ENCODE results near the gene GPHN.

Gene GPHN

DNA sequence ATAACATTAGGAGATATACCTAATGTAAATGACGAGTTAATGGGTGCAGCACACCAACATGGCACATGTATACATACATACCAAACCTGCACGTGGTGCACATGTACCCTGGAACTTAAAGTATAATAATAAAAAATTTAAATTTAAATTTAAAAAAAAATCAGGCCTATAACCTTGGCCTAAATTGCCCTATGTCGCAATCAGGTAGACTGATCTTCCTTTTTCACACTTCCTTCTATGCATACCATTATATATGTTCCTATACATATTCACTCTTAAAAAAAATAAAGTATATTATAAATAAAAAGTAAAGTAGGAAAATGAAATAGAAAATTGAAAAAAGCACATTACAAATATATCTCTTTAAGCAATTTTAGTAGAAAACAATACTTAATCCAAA, 563.6 kb downstream of the GPHN start:
- DNase-seq, result no peak

DNA sequence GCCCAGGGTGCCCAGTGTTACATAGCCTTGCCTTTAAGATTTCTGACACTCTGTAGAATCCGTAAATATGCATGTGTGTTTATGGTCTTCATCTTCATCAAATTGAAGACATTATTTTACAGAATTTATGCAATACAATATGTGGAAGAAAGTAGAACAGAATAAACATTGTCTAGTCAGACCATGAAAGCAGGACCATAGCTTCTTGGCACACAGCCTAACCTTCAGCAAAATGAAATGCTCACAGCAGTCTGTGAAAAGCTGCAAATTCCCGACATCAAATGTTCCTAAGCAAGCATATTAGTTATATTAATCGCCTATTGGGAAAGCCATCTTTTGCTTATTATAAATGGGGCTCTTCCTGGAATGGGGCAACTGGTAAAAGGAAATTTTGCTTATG, 570.0 kb downstream of the GPHN start:
- no peak for DNase-seq

DNA sequence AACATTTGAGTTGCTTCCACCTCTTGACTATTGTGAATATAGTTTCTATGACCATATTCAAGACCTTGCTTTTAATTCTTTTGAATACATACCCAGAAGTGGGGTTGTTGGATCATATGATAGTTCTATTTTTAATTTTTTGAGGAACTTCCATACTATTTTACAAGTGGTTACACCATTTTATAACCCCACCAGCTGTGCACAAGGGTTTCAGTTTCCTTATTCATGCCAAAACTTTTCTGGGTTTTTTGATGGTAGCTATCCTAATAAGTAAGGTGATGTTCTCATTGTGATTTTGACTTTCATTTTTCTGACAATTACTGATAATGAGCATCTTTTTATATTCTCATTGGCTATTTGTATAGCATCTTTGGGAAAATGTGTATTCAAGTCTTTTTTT, 571.9 kb downstream of the GPHN start:
- DNase-seq, result no peak

DNA sequence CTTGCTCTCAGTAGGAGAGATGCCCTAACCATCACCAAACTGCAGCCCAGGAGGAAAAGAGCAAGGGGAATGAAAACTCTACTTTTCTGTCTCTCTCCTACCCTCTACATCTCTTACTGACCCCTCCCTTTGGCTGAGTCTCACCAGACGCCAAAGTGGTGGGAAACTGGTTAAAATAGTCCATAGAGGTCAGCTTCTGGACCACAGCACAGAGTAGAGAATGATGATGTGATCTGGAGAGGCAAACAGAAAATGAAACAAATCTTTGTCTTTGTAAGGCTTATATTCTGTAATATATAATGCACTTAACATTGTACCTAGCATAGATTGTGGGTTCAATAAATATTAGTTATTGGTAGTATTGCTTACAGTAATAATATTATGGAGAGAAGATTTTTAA, 600.3 kb downstream of the GPHN start:
- DNase-seq, result no peak

DNA sequence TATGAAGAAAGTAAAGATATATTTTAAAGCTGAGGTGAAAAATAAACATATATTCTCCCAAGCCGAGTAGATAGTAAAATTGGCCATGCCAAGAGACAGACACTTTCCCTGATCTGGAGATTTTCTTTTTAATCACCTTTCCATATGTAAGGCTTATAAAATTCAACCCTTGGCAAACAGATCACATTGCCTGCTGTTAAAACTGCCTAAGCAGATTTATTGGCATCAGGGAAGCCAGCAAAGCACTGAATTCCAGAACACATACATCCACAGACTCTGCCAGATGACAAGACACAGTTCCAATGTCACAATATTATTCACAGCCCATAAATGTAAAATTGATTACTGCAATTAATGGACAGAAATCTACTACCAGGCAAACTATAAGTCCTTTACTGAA, 603.1 kb downstream of the GPHN start:
- no peak for DNase-seq

DNA sequence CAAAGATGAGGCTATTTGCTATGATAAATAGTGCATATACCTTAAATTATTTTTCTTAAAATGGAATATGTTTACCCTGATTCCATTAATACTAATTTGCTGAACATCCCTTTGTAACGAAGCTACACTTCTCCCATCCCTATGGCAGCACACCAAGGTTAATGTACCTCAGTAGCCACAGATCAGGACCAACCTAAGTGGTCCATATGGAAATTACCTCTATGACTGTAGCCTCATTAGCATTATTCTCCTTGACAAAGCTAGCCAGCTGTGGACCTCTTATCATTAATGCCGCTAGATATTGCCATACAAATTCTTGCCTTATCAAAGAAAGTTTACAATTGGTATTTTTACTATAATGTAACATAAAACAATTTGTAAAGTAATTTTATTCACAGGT, 604.4 kb downstream of the GPHN start:
- DNase-seq, result no peak

DNA sequence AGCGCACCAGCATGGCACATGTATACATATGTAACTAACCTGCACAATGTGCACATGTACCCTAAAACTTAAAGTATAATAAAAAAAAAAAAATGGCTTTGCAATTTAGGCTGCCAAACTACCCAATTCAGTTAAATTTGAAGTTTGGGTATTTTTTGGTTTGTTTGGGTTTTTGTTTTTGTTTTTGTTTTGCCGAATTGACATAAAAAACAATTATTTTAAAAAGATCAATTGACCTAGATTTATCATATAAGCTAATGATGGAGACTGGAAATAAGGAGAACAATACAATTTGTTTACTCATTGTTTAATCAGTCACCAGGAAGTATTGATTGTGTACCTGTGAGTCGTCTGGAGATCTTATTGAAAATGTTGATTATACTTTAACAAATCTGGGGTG, 619.2 kb downstream of the GPHN start:
- DNase-seq, result no peak

DNA sequence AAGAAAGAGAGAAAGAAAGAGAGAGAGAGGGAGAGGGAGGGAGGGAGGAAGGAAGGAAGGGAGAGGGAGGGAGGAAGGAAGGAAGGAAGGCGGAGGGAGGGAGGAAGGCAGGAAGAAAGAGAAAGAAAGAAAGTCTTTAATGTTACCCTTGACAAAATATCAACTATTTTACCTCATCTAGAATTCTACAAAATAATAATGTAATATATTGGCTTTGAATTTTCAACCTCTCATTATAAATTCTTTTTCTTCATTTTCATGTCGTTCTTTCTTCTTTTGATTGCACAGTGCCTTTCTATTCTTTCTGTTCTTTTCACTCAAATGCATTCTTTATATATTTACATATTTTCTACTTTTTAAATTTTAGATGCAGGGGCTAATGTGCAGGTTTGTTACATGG, 621.8 kb downstream of the GPHN start:
- no peak for DNase-seq

DNA sequence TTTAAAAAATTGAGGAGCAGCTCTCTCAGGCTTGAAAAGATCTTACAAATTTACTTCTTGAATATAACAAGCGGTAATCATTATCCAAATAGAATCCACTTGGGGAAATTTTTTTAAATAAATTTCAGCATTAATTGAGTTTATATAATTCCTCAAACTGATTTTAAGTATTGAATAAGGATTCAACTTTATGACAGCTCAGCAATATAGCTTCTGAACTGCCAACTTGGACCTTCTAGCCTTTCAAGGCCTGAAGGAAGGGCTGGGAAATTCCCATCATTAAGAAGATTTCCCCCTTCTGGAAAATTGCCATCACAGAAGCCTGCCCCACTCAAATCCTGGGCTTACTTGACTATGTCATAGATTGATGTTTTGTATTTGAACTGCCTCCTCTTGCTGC, 623.7 kb downstream of the GPHN start:
- DNase-seq, result no peak

DNA sequence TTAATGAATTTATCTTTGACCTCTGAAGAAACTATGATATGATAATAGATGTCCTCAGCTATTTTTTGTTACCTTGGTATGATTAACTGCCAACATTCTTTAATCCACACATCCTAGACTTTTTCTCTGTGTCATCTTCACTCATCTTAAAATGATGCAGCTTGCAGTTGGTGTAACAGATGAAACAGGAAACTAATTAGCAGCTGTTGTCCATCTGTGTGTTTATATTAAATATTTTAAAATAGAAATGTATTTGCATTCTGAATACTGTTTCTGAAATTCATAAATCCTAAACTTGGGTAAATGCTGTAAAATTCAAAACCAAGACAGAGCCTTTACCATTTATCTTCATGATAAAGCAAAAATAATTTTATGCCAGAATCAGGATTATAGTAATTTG, 625.2 kb downstream of the GPHN start:
- DNase-seq, result no peak

DNA sequence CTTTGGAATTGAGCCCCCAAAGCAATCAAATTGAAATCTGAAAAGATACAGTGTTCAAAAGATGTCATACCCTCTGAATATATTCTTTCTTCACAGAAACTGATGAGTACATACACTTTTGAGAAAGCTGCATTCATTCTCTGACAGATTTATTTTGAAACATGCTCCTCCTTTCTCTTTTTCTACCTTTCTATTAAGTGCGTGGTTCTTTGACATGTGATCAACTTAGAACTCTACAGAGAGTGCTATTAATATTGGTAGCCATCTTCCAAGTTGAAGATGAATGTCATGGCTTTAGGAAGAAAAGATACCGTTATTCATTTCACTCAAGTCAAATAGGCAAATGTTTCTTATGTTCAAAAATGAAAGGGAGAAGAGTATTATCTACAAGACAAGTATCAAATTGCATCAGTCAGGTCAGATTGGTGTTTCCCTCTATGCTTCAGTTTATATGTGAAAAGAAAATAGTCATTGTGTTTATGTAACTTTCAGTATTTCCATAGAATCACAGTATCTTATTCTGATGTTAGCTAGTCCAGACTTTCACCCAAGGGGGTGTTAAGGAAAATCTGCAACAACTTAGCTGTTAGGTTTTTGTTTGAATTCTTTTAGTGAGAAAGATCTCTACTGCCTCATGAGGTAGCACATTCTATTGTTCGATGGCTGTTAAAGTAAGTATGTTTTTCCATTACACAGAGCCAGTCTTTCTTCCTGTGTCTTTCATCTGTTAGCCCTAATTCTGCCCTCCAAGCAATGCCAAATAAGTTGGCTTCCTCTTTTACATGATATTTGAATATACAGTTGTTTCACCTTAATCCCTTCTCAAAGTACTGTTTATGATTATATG, 625.9 kb downstream of the GPHN start:
- DNase-seq, result no peak

DNA sequence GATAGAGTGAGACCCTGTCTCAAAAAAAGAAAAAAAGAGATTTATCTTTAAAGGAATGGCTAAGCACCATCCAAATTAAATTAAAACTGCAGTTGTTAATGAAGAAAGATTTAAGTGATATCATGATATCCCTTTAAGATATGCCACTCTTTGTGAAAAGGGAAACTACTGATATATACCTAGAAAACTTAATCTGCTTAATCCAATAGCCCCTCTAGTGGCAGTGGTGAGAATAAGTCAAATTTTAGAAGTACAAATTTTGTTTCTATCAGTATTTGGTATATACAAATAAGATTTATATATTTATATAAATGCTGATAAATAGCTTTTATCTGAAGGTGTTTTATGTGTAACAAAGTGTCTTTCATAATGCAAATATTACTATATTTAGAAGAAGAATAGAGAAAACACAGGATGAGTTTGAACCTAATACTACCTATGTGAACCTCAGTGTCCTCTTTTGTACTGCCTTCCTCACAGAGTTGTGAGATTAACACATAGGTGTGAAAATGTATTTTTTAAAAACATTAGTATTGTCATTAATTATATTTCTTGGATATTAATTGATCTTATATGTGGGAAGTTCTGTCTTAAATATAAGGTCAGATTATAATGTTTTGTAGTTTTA, 629.9 kb downstream of the GPHN start:
- no peak for DNase-seq

DNA sequence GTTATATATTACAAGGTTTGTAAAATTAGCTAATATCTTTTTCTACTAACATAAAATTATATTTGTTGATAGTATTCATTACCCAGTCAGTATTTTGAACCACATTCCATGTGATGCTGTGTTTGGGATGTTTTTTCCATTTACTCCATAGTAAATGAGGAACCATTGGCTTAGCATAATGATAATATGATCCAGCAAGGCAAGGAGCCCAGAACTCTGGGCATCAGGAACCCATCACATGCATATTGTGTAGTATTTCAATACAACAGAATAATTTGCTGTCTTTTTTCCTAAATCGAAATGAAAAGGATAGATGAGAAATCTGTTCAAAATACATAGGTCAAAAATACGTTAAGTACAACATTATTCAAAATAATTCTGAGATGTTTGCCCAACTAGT, 632.6 kb downstream of the GPHN start:
- no peak for DNase-seq

DNA sequence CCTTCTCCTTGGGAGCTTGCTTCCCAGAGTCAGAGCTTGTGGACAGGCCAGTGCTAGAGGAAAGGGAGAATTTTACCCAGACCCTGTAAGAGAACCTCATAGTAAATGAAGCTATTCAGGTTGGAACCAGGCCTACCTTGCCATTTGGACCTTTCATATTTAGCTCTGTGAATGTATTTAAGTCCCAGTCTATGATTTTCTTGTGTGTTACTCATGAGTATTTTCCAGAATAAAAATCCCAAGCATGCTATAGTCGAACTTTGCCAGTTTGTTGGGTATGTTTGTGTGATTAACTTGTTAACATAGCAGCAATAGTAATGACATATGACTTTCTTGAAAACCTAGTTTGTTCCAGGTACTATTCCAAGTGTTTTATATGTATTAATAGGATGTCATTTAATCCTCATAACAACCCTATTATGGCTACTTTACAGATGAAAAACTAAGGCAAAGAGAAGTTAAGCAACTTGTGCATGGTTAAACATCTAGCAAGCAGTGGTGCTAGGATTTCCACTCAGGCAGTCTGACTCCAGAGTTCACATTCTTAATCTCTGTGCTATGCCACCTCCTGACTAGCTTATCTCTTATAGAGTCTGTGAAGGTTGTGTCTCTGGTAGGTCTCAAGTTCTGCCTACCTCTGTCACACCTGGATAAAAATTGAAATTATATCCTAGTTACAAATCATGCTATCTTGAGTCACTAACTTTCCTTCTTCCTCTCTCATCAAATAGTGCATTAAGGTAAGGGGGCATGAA, 633.4 kb downstream of the GPHN start:
- DNase-seq, result no peak

DNA sequence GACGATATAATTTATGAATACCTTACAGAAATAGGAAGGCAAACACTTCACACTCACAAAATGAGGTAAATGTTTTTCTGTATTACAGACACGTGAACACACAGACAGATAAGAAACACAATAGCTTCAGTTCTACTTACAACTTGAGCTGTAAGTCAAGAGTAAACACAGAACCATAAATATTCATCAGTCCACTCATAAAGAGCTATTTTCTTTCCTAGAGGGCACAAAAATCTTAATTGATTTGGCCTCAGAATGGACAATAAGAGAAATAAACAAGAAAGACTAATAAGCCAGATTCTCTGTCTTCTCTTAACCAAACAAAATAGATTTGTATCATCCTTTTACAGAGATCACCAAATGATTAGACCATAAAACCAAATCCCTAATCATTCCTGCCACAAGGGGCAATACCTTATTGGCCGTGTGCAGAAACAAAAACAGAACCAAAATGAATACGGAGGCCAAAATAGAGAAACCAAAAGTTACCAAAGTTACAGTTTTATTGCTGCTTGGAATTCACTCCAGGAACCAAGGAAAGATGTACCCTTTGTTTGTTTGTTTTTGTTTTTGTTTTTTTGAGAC, 643.2 kb downstream of the GPHN start:
- DNase-seq, result no peak

DNA sequence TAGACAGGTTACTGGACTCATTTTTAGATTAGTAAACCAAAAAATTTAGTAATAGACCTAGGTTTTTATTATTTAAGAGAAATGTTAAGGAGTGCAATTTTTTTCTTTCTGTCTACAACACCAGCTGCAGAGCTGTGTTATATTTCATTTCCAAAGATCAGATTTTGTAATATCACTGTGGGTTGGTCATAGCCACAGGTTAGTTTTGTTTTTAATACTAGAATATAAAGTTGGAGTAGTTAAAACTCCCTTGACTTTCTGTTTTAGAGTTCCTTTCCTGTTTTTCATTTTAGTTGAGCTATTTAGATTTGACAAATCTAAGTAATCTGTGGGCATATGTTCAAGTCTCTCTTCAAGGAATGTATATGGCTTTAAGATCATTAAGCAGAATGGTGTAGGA, 650.6 kb downstream of the GPHN start:
- no peak for DNase-seq

DNA sequence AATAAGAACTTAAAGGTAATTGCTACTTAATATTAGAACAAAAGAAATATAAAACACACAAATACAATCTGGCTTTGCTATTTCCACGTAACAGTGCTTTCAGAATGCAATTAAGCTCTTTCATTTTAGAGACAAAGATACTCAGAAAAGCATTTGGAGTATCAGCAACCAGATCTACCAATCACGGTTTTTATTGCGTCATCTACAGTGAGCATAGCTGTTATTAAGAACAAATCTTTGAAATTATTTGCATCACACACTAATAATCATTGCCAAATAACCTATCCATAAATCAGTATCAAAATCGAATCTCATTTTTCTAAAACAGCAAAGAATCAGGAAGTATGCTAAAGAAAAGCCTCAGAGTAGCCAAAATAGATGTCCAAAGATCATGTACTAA, 654.4 kb downstream of the GPHN start:
- DNase-seq, result no peak

DNA sequence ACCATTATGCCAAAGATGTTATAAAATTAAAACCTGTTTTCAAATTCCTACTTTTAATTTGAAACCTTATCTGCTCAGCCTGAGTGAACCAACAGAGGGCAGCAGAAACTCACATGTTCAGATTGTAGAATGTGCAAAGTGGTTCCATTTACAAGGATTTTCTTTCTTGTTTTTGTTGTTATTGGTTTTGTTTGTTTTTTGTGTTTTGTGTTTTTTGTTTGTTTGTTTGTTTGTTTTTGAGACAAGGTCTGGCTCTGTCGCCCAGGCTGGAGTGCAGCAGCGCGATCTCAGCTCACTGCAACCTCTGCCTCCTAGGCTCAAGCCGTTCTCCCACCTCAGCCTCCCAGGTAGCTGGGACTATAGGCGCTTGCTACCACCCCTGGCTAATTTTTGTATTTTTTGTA, 658.5 kb downstream of the GPHN start:
- DNase-seq, result peak; percentile 15

DNA sequence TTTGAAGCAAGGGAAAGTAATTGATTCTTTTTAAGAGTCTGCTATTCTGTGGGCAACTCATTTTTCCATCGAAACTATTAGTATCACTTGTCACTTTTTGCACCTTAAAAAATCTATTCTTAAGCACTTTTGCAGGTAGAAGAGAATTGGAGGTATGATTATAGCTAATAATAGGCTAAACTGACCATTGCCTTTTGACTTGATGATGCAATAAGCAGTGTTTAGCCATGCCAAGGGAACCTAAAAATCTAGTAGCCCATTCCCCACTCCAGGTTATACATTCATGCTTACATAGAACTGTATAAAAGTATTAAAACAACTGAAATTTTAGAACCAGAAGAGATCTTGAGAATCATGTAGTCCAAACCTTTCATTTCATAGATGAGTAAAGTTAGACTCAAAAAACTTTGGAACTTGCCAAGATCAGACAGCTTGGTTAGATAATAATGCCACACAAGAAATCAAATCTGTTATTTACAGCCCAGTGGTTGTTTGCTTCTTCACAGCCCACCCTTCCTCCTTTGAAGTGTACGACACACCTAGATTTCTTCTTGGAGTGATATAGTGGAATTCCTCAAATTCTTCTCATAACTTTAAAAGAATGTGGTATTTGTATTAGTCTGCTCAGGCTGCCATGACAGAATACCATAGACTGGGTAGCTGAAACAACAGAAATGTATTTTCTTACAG, 659.6 kb downstream of the GPHN start:
- no peak for DNase-seq

DNA sequence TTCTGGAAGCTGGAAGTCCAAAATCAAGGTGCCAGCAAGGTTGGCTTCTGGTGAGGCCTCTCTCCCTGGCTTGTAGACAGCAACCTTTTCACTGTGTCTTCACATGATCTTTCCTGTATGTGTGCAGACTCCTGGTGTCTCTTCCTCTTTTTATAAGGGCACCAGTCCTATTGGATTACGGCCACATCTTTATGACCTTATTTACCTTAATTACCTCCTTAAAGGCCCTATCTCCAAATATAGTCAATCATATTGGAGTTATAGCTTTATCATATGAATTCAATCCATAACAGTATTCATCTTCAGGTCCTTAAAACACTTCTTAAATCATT, 660.1 kb downstream of the GPHN start:
- DNase-seq, result no peak

DNA sequence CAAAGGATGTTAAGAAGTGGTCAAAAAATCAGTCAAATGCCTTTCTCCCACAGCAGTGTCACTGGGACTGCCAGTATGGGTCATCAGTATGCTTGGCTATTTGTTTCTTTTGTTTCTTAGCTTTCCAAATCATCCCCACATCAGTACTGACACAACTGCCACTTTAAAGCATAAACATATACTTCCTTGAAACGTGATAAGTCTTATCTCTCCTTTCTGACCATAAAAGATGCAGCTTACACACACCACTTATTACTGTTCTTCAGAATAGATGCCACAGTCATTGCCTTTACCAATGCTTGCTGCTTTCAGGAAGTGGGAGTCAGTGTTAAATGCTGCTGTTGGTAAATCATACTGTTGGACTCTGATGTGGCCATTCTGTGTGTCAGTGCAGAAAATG, 662.7 kb downstream of the GPHN start:
- DNase-seq, result no peak

DNA sequence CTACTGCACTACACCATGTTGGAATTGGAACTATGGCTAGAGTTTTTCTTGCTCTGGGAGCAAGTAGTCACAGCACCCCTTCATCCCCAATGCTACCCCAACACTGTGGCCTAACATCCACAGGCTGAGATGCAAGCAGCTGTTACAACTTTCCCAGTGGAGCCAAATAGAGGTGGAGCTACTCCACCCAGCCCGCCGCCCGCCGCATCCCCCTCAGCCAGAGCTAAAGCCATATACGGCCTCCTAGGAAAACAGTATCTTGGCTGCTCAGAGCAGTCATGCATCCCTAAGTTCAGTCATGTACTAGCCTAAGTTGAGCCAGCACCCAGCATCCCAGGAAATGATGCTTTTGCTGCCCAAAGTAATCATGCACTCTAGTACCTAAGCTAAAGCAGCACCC, 664.1 kb downstream of the GPHN start:
- DNase-seq, result no peak

DNA sequence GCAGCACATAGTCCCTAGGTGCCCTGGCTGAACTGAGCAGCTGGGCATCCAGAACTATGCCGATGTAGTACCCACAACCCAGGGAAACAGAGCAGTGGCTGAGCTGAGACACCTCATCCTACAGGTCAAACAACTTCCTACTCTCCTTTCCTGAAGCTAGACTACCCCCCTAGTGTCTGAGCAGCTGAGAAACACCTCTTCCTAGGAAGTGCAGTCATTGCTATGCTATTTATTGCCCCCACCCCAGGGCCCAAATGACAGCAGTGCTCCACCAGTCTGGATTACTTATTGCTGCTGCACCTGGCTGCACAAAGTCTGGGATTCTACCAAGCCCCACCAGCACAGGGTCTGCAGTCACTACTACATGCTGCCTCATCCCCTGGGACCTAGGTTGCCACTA, 664.6 kb downstream of the GPHN start:
- DNase-seq, result no peak

Measured in stimulated activated CD4-positive, alpha-beta T cell treated with anti-CD3 and anti-CD28 coated beads, Interleukin-4, amount 100 ng/mL, for 1 hour (primary cell).